WTC11 (cell line): Measurements from ENCODE around the gene R3HDML. TPM values are rescaled to one million over a fixed set of nuclear protein-coding genes. Genes with fewer than 3 reads are reported as not detected.

Source experiments
- ATAC-seq: fragments of 200-7000 bp; cut with Tn5 transposase; 2 replicates; pipeline ENCODE4 v1.10.0; 2021; ENCODE audit warnings: mild to moderate bottlenecking, moderate library complexity
- CTCF ChIA-PET: fragments of 300-600 bp; sonication (Branson Sonifier 250); formaldehyde crosslinking; loops from one replicate; lab custom pipeline; 2021; ENCODE audit warnings: antibody characterized with exemption; lab: Charles Lee
- POLR2A ChIA-PET: fragments of 350-600 bp; sonication (Branson Sonifier 250); formaldehyde crosslinking; loops from one replicate; lab custom pipeline; 2021; ENCODE audit warnings: antibody characterized with exemption; lab: Charles Lee
- DNase-seq: peaks from one replicate; pipeline ENCODE4 v3.0.0; 2021; ENCODE audit warnings: low spot score
- H3K27ac Mint-ChIP-seq: 2 replicates; pipeline ENCODE4 v1.8.0; 2021; ENCODE audit warnings: mixed read lengths
- H3K27me3 Mint-ChIP-seq: 2 replicates; pipeline ENCODE4 v1.8.0; 2021; ENCODE audit warnings: low read depth, mild to moderate bottlenecking, moderate library complexity, mixed read lengths
- H3K36me3 Mint-ChIP-seq: 2 replicates; pipeline ENCODE4 v1.8.0; 2021; ENCODE audit warnings: mixed read lengths
- H3K4me1 Mint-ChIP-seq: 2 replicates; pipeline ENCODE4 v1.8.0; 2022; ENCODE audit warnings: mixed read lengths
- H3K4me3 Mint-ChIP-seq: 2 replicates; pipeline ENCODE4 v1.8.0; 2021; ENCODE audit warnings: mild to moderate bottlenecking, moderate library complexity, mixed read lengths
- H3K9me3 Mint-ChIP-seq: 2 replicates; pipeline ENCODE4 v1.8.0; 2021; ENCODE audit warnings: mixed read lengths
- CREM ChIP-seq: sonication (generic); formaldehyde crosslinking; IDR thresholded peaks from 2 replicates; pipeline ENCODE4 v1.8.1; 2022; ENCODE audit warnings: mild to moderate bottlenecking, missing genetic modification reagents, moderate library complexity
- FOXP1 ChIP-seq: sonication (generic); formaldehyde crosslinking; IDR thresholded peaks from 2 replicates; pipeline ENCODE4 v1.8.0; 2022; ENCODE audit warnings: missing genetic modification reagents, mild to moderate bottlenecking, moderate library complexity, borderline replicate concordance
- NFE2L1 ChIP-seq: sonication (generic); formaldehyde crosslinking; IDR thresholded peaks from 2 replicates; pipeline ENCODE4 v1.8.1; 2023; ENCODE audit warnings: missing genetic modification reagents
- NR2C2 ChIP-seq: sonication (generic); formaldehyde crosslinking; IDR thresholded peaks from 2 replicates; pipeline ENCODE4 v1.8.0; 2022; ENCODE audit warnings: mild to moderate bottlenecking, missing genetic modification reagents
- NR3C1 ChIP-seq: sonication (generic); formaldehyde crosslinking; conservative IDR thresholded peaks from 2 replicates; pipeline ENCODE4 v1.8.1; 2023; ENCODE audit warnings: low read depth, mild to moderate bottlenecking, missing genetic modification reagents
- PRRX2 ChIP-seq: fragments of 250-450 bp; sonication (Bioruptor Pico); IDR thresholded peaks from 2 replicates; pipeline ENCODE4 v1.8.0; 2021; ENCODE audit warnings: mild to moderate bottlenecking
- SMAD3 ChIP-seq: sonication (generic); formaldehyde crosslinking; IDR thresholded peaks from 2 replicates; pipeline ENCODE4 v1.8.0; 2022; ENCODE audit warnings: missing genetic modification reagents, mild to moderate bottlenecking, borderline replicate concordance
- TEAD1 ChIP-seq: sonication (generic); formaldehyde crosslinking; IDR thresholded peaks from 2 replicates; pipeline ENCODE4 v1.8.0; 2022; ENCODE audit warnings: mild to moderate bottlenecking, missing genetic modification reagents
- TP53 ChIP-seq: sonication (generic); formaldehyde crosslinking; IDR thresholded peaks from 2 replicates; pipeline ENCODE4 v1.8.1; 2023; ENCODE audit warnings: mild to moderate bottlenecking, missing genetic modification reagents
- ZNF121 ChIP-seq: sonication (generic); formaldehyde crosslinking; IDR thresholded peaks from 2 replicates; pipeline ENCODE4 v1.8.0; 2023; ENCODE audit warnings: missing genetic modification reagents
- ZNF138 ChIP-seq: sonication (generic); formaldehyde crosslinking; conservative IDR thresholded peaks from 2 replicates; pipeline ENCODE4 v1.8.1; 2022; ENCODE audit warnings: mild to moderate bottlenecking, moderate library complexity, missing genetic modification reagents
- ZNF219 ChIP-seq: sonication (generic); formaldehyde crosslinking; IDR thresholded peaks from 2 replicates; pipeline ENCODE4 v1.8.0; 2023; ENCODE audit warnings: missing genetic modification reagents, mild to moderate bottlenecking, borderline replicate concordance
- ZNF671 ChIP-seq: fragments of 250-450 bp; sonication (Bioruptor Pico); IDR thresholded peaks from 2 replicates; pipeline ENCODE4 v1.8.0; 2021; ENCODE audit warnings: mild to moderate bottlenecking
- total RNA-seq: library from RNA; stranded (reverse); gene quantifications from 3 replicates; pipeline ENCODE4 v1.2.3, GENCODE V29; 2021
- TF ChIP-seq, protein P1 (sequence below): fragments of 200-600 bp; IDR thresholded peaks from 2 replicates; pipeline ENCODE4 v1.8.0; 2022; ENCODE audit warnings: antibody characterized with exemption
- TF ChIP-seq, protein P2 (sequence below): sonication (generic); formaldehyde crosslinking; IDR thresholded peaks from 2 replicates; pipeline ENCODE4 v1.8.1; 2023; ENCODE audit warnings: mild to moderate bottlenecking, missing genetic modification reagents, borderline replicate concordance
- TF ChIP-seq, protein P3 (sequence below): sonication (generic); formaldehyde crosslinking; IDR thresholded peaks from 2 replicates; pipeline ENCODE4 v1.8.1; 2023; ENCODE audit warnings: mild to moderate bottlenecking, missing genetic modification reagents, moderate library complexity
- TF ChIP-seq, protein P4 (sequence below): sonication (generic); formaldehyde crosslinking; IDR thresholded peaks from 2 replicates; pipeline ENCODE4 v1.8.0; 2022; ENCODE audit warnings: mild to moderate bottlenecking, missing genetic modification reagents
- TF ChIP-seq, protein P5 (sequence below): sonication (generic); formaldehyde crosslinking; conservative IDR thresholded peaks from 2 replicates; pipeline ENCODE4 v1.8.1; 2022; ENCODE audit warnings: mild to moderate bottlenecking, missing genetic modification reagents
- TF ChIP-seq, protein P6 (sequence below): sonication (generic); formaldehyde crosslinking; IDR thresholded peaks from 2 replicates; pipeline ENCODE4 v1.8.1; 2023; ENCODE audit warnings: mild to moderate bottlenecking, missing genetic modification reagents
- TF ChIP-seq, protein P7 (sequence below): sonication (generic); formaldehyde crosslinking; IDR thresholded peaks from 2 replicates; pipeline ENCODE4 v1.8.1; 2022; ENCODE audit warnings: missing genetic modification reagents, borderline replicate concordance

Gene R3HDML
- total RNA-seq, 1 experiment from 2014 or later: not detected

DNA sequence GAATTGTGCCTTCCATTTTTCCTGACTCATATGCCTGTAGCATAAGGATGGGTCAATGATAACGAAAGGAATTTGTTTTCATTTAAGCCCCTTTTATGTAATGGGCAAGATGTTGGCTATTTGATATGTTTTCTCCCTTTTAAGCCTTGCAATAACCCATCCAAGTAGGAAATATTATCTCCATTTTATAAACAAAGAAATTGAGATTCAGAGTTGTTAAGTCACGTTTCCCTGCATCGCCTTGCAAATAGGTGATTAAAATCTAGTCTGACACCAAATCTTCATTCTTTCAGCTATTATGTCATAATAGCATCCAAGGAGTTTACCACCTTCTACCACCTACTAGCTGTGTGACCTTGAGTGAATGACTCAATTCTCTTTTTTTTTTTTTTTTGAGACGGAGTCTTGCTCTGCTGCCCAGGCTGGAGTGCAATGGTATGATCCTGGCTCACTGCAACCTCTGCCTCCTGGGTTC is 25.7 kb downstream of the R3HDML start (continued):
- TF ChIP-seq PRRX2 (CRISPR knock-in tag) (no peak), FOXP1 (CRISPR knock-in tag) (no peak)
- TF ChIP-seq, protein P1, sequence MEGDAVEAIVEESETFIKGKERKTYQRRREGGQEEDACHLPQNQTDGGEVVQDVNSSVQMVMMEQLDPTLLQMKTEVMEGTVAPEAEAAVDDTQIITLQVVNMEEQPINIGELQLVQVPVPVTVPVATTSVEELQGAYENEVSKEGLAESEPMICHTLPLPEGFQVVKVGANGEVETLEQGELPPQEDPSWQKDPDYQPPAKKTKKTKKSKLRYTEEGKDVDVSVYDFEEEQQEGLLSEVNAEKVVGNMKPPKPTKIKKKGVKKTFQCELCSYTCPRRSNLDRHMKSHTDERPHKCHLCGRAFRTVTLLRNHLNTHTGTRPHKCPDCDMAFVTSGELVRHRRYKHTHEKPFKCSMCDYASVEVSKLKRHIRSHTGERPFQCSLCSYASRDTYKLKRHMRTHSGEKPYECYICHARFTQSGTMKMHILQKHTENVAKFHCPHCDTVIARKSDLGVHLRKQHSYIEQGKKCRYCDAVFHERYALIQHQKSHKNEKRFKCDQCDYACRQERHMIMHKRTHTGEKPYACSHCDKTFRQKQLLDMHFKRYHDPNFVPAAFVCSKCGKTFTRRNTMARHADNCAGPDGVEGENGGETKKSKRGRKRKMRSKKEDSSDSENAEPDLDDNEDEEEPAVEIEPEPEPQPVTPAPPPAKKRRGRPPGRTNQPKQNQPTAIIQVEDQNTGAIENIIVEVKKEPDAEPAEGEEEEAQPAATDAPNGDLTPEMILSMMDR: no peak

DNA sequence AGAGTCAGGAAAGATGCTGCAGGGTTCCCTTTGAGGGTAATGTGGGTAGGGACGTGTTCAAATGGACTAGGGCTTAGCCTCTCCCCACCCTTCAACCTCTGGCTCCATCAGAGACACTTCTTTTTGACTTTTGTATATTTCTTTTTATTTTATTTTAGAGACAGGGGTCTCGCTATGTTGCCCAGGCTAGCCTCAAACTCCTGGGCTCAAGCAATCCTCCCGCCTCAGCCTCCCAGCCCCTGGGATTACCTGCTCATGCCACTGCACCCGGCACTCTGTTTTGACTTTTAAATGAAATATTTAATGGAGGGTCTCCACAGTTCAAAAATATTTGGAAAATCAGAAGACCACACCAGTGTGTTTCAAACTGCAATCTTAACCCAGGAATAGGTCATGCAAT is 27.2 kb downstream of the R3HDML start:
- DNase-seq (no peak), ATAC-seq (no peak)
- no peak overlapping the region for H3K27ac Mint-ChIP-seq
- POLR2A ChIA-PET: interaction anchor here (0.7 to 1.2 kb wide), 4 partner anchors 26 to 152 kb away, joined by 3 to 10 read pairs (median 7); partner anchors contain the start of gene FITM2
- CTCF ChIA-PET: interaction anchor here (1.0 to 1.6 kb wide), 3 partner anchors 20 to 147 kb away, joined by 3 to 7 read pairs (median 4); no protein-coding TSS in a partner anchor
- no peak overlapping the region for H3K4me3 Mint-ChIP-seq
- no peaks in the 10 kb centered on the region for H3K4me1 Mint-ChIP-seq
- no peaks in the 10 kb centered on the region; the same call in 1 of the 2 replicates for H3K27me3 Mint-ChIP-seq
- H3K36me3 Mint-ChIP-seq: no peaks in the 10 kb centered on the region
- no peaks in the 10 kb centered on the region for H3K9me3 Mint-ChIP-seq
- no peak for TF ChIP-seq NFE2L1 (CRISPR knock-in tag)
- TF ChIP-seq, protein P2, sequence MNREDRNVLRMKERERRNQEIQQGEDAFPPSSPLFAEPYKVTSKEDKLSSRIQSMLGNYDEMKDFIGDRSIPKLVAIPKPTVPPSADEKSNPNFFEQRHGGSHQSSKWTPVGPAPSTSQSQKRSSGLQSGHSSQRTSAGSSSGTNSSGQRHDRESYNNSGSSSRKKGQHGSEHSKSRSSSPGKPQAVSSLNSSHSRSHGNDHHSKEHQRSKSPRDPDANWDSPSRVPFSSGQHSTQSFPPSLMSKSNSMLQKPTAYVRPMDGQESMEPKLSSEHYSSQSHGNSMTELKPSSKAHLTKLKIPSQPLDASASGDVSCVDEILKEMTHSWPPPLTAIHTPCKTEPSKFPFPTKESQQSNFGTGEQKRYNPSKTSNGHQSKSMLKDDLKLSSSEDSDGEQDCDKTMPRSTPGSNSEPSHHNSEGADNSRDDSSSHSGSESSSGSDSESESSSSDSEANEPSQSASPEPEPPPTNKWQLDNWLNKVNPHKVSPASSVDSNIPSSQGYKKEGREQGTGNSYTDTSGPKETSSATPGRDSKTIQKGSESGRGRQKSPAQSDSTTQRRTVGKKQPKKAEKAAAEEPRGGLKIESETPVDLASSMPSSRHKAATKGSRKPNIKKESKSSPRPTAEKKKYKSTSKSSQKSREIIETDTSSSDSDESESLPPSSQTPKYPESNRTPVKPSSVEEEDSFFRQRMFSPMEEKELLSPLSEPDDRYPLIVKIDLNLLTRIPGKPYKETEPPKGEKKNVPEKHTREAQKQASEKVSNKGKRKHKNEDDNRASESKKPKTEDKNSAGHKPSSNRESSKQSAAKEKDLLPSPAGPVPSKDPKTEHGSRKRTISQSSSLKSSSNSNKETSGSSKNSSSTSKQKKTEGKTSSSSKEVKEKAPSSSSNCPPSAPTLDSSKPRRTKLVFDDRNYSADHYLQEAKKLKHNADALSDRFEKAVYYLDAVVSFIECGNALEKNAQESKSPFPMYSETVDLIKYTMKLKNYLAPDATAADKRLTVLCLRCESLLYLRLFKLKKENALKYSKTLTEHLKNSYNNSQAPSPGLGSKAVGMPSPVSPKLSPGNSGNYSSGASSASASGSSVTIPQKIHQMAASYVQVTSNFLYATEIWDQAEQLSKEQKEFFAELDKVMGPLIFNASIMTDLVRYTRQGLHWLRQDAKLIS: no peak
- no peak for TF ChIP-seq SMAD3
- no peak for TF ChIP-seq CREM
- no peak for TF ChIP-seq ZNF219 (CRISPR knock-in tag)

DNA sequence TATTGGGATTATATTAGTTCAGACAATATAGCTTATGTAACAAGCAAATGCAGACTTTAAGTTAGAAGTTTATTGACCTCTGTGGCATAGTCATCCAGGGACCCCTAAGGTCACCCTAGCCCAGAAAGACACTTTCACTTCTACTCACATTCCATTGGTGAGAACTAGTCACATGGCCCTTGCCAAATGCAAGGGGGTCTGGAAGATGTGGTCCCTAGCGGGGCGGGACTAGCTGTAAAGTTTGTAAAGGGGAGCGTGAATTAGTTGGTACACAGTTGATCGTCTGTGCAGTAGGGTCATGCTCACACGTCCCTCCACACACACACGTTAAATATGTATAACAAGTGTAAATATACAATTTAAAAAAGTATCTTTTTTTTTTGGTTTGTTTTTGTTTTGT is 27.9 kb downstream of the R3HDML start:
- DNase-seq (no peak), ATAC-seq (no peak; the same call in 1 of the 2 replicates)
- Mint-ChIP-seq H3K27me3 (no peaks in the 10 kb centered on the region; the same call in 1 of the 2 replicates), H3K36me3 (no peaks in the 10 kb centered on the region), H3K9me3 (no peaks in the 10 kb centered on the region), H3K27ac (no peak overlapping the region), H3K4me1 (no peaks in the 10 kb centered on the region), H3K4me3 (no peak overlapping the region)
- TF ChIP-seq, protein P3, sequence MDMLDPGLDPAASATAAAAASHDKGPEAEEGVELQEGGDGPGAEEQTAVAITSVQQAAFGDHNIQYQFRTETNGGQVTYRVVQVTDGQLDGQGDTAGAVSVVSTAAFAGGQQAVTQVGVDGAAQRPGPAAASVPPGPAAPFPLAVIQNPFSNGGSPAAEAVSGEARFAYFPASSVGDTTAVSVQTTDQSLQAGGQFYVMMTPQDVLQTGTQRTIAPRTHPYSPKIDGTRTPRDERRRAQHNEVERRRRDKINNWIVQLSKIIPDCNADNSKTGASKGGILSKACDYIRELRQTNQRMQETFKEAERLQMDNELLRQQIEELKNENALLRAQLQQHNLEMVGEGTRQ (CRISPR knock-in tag): peak; percentile 75
- TF ChIP-seq NR3C1: no peak
- TF ChIP-seq, protein P4, sequence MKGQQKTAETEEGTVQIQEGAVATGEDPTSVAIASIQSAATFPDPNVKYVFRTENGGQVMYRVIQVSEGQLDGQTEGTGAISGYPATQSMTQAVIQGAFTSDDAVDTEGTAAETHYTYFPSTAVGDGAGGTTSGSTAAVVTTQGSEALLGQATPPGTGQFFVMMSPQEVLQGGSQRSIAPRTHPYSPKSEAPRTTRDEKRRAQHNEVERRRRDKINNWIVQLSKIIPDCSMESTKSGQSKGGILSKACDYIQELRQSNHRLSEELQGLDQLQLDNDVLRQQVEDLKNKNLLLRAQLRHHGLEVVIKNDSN (CRISPR knock-in tag): peak; percentile 51; the same call in 1 of the 2 replicates
- POLR2A ChIA-PET: interaction anchor here (1.2 kb wide), 1 partner anchor 153 kb away, joined by 5 read pairs; no protein-coding TSS in a partner anchor
- CTCF ChIA-PET: interaction anchor here (1.0 to 1.3 kb wide), 2 partner anchors 19 to 147 kb away, joined by 3 read pairs; no protein-coding TSS in a partner anchor

DNA sequence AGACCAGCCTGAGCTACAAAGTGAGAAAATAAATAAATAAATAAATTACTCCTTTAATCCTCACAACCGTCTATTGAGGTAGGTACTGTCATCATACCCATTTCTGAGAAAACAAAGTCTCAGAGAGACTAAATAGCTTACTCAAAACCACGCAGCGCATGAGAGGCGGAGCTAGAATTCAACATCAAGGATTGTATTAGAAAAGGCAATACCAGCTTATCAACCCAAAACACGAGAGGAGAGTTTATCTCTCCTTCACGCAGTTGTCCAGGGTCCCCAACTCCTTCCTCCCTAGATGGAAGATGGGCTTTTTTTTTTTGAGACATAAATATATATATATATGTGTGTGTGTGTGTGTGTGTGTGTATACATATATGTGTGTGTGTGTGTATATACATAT is 30.9 kb downstream of the R3HDML start:
- ChIA-PET POLR2A (no interaction called here), CTCF (no interaction called here)
- Mint-ChIP-seq H3K27me3 (no peaks in the 10 kb centered on the region), H3K9me3 (no peaks in the 10 kb centered on the region), H3K4me3 (no peak overlapping the region), H3K4me1 (peaks cover 6% of the 10 kb centered on the region; the same call in 1 of the 2 replicates), H3K36me3 (no peaks in the 10 kb centered on the region), H3K27ac (no peak overlapping the region)
- no peak for ATAC-seq
- DNase-seq: no peak
- TF ChIP-seq ZNF121 (CRISPR knock-in tag) (no peak), TEAD1 (CRISPR knock-in tag) (no peak), NR2C2 (no peak), ZNF138 (CRISPR knock-in tag) (no peak), TP53 (CRISPR knock-in tag) (no peak), ZNF671 (CRISPR knock-in tag) (no peak)
- TF ChIP-seq, protein P5, sequence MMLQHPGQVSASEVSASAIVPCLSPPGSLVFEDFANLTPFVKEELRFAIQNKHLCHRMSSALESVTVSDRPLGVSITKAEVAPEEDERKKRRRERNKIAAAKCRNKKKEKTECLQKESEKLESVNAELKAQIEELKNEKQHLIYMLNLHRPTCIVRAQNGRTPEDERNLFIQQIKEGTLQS: no peak
- TF ChIP-seq, protein P6, sequence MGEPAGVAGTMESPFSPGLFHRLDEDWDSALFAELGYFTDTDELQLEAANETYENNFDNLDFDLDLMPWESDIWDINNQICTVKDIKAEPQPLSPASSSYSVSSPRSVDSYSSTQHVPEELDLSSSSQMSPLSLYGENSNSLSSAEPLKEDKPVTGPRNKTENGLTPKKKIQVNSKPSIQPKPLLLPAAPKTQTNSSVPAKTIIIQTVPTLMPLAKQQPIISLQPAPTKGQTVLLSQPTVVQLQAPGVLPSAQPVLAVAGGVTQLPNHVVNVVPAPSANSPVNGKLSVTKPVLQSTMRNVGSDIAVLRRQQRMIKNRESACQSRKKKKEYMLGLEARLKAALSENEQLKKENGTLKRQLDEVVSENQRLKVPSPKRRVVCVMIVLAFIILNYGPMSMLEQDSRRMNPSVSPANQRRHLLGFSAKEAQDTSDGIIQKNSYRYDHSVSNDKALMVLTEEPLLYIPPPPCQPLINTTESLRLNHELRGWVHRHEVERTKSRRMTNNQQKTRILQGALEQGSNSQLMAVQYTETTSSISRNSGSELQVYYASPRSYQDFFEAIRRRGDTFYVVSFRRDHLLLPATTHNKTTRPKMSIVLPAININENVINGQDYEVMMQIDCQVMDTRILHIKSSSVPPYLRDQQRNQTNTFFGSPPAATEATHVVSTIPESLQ (CRISPR knock-in tag): no peak
- TF ChIP-seq, protein P7, sequence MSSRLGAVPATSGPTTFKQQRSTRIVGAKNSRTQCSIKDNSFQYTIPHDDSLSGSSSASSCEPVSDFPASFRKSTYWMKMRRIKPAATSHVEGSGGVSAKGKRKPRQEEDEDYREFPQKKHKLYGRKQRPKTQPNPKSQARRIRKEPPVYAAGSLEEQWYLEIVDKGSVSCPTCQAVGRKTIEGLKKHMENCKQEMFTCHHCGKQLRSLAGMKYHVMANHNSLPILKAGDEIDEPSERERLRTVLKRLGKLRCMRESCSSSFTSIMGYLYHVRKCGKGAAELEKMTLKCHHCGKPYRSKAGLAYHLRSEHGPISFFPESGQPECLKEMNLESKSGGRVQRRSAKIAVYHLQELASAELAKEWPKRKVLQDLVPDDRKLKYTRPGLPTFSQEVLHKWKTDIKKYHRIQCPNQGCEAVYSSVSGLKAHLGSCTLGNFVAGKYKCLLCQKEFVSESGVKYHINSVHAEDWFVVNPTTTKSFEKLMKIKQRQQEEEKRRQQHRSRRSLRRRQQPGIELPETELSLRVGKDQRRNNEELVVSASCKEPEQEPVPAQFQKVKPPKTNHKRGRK (CRISPR knock-in tag): no peak
